Lung (tissue), 12 donors: Measurements from ENCODE around the gene TRIM66. TPM values are rescaled to one million over a fixed set of nuclear protein-coding genes. Genes with fewer than 3 reads are reported as not detected.

Source experiments
- ATAC-seq: fragments of 200-7000 bp; cut with Tn5 transposase; one replicate; pipeline ENCODE4 v1.9.1; 2020; ENCODE audit warnings: moderate number of reproducible peaks; ENCODE audit not compliant: insufficient read depth, low FRiP score
- DNase-seq, 3 donors: peaks; one replicate each; pipeline ENCODE4 v3.0.0-alpha.2; 2013 to 2017
- H3K27ac ChIP-seq, 2 donors: one replicate each; pipeline ENCODE4 v1.5.1; 2013; ENCODE audit warnings: mild to moderate bottlenecking in 2 of 2, moderate library complexity in 2 of 2, control low read depth in 1 of 2, inconsistent platforms in 1 of 2, low read depth in 1 of 2, low read length in 1 of 2
- H3K27me3 ChIP-seq, 3 donors: one replicate each; pipeline ENCODE4 v1.5.1; 2013; ENCODE audit warnings: low read length in 2 of 3; ENCODE audit not compliant: control insufficient read depth in 3 of 3, insufficient read depth in 3 of 3
- H3K36me3 ChIP-seq, 4 donors: one replicate each; pipeline ENCODE4 v1.5.1; 2013; ENCODE audit warnings: low read length in 4 of 4, mild to moderate bottlenecking in 1 of 4, moderate library complexity in 1 of 4; ENCODE audit not compliant: control insufficient read depth in 4 of 4, insufficient read depth in 4 of 4
- H3K4me1 ChIP-seq, 5 donors: one replicate each; pipeline ENCODE4 v1.5.1; 2013; ENCODE audit warnings: low read length in 5 of 5, mild to moderate bottlenecking in 2 of 5, moderate library complexity in 1 of 5; ENCODE audit not compliant: control insufficient read depth in 5 of 5, insufficient read depth in 5 of 5
- H3K4me3 ChIP-seq: one replicate; pipeline ENCODE4 v1.5.1; 2013; ENCODE audit warnings: mild to moderate bottlenecking, control low read depth, moderate library complexity
- H3K9ac ChIP-seq, 2 donors: one replicate each; pipeline ENCODE4 v1.5.1; 2013; ENCODE audit warnings: low read length in 2 of 2, control low read depth in 1 of 2; ENCODE audit not compliant: insufficient read depth in 1 of 2
- H3K9me3 ChIP-seq, 4 donors: one replicate each; pipeline ENCODE4 v1.5.1; 2013; ENCODE audit warnings: low read length in 3 of 4, mild to moderate bottlenecking in 1 of 4, moderate library complexity in 1 of 4; ENCODE audit not compliant: control insufficient read depth in 4 of 4, insufficient read depth in 3 of 4
- WGBS, 2 donors: extraction: QIAGEN DNeasy Blood & Tissue Kit; methylation state at CpG; one replicate each; pipeline ENCODE4 v1.1.7; 2013; 5-methylcytosine and 5-hydroxymethylcytosine counted together
- polyA plus RNA-seq, 2 donors: library from polyadenylated mRNA; stranded (reverse); fragments of 200-250 nt; gene quantifications; one replicate each; pipeline ENCODE4 v1.2.1, GENCODE V29; 2013
- total RNA-seq, 2 donors: library from RNA; depleted of rRNA in 1 of 2; stranded (reverse); fragments of >200 nt in 1 of 2; gene quantifications; one replicate each; pipeline ENCODE4 v1.2.1, GENCODE V29; 2014 to 2021
- TF ChIP-seq, protein P1 (sequence below): IDR thresholded peaks from 2 replicates; pipeline ENCODE4 v1.5.1; 2012; ENCODE audit warnings: mild to moderate bottlenecking; ENCODE audit errors: control extremely low read depth, extremely low read depth
- donor health status: control.
- donor health status: control.
- donor health status: Bipolar disorder and iron deficiency.
- donor health status: healthy.
- donor health status: DM: yes; HTN: yes; CAD: no.

TRIM66 gene
- total and polyA plus RNA-seq, 4 donors, result 2.0 to 23.9 (median 11.3) TPM

DNA sequence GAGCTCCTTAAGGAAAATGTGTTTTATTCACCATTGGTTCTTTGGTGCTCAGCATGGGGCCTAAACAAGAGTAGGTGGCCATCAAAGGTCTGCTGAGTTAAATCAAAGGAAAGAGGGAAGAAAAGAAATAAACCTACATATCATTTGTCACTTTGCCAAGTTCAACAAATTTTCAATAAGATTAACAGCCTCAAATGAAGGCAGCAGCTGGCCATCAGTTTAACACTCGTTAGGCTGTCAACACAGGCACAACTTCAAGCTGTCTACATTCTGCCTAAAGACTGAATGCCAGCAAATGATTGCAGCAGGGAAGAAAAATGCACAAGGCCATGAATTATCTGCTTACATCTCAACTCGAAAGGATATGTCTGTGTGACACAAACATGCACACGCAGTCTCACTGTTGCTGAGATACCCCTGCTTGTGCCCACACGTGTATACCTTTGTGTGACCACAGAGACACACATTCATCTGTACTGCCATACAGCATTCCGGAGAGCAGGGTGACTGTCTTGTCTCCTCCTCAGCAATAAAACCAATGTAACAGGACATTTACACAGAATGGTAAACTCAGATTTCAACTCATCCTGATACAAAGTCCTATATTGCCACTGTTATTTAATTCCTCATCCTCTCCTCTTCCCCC, 40.1 kb downstream of the TRIM66 start:
- peak; percentile 53 to 89 (median 78) for DNase-seq
- Histone ChIP-seq H3K4me1 (peaks cover 0 to 9% (median 7%) of the 10 kb centered on the region in 5 donors), H3K27ac (no peak overlapping the region), H3K9ac (no peak overlapping the region), H3K27me3 (no peaks in the 10 kb centered on the region), H3K36me3 (peaks cover 0 to 41% (median 18%) of the 10 kb centered on the region in 4 donors), H3K4me3 (no peak overlapping the region), H3K9me3 (no peaks in the 10 kb centered on the region)
- no peak for ATAC-seq
- 85 to 87% methylated on average over 5 of the region's 5 CpGs for WGBS, 2 donors
- TF ChIP-seq, protein P1, sequence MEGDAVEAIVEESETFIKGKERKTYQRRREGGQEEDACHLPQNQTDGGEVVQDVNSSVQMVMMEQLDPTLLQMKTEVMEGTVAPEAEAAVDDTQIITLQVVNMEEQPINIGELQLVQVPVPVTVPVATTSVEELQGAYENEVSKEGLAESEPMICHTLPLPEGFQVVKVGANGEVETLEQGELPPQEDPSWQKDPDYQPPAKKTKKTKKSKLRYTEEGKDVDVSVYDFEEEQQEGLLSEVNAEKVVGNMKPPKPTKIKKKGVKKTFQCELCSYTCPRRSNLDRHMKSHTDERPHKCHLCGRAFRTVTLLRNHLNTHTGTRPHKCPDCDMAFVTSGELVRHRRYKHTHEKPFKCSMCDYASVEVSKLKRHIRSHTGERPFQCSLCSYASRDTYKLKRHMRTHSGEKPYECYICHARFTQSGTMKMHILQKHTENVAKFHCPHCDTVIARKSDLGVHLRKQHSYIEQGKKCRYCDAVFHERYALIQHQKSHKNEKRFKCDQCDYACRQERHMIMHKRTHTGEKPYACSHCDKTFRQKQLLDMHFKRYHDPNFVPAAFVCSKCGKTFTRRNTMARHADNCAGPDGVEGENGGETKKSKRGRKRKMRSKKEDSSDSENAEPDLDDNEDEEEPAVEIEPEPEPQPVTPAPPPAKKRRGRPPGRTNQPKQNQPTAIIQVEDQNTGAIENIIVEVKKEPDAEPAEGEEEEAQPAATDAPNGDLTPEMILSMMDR, result no peak

DNA sequence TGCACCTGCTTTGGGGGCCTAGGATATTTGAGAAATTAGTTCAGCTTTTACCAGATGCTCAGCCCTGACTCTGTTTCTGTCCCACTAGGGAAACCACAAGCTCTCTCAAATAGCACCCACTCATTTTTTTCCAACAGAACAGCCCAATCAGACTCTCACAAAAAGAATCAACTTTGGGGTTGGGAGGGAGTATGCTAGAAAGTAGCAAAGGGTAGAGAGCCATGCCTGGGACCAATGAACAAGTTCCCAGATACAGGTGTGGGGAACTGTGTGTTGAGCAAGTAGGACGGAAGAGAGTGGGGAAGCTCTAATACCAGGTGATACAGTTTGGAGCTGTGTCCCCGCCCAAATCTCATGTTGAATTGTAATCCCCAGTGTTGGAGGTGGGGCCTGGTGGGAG, 41.1 kb downstream of the TRIM66 start:
- peaks cover 0 to 9% (median 7%) of the 10 kb centered on the region in 5 donors for H3K4me1 ChIP-seq
- H3K9ac ChIP-seq, result no peak overlapping the region
- H3K36me3 ChIP-seq, result peaks cover 2 to 38% (median 15%) of the 10 kb centered on the region in 4 donors
- ATAC-seq (no peak), DNase-seq (no peak)
- H3K9me3 ChIP-seq, result no peaks in the 10 kb centered on the region
- WGBS, 2 donors, result 90 to 100% methylated on average over 2 of the region's 2 CpGs
- TF ChIP-seq, protein P1, result no peak
- no peak overlapping the region for H3K4me3 ChIP-seq
- no peaks in the 10 kb centered on the region for H3K27me3 ChIP-seq
- H3K27ac ChIP-seq, result no peak overlapping the region

DNA sequence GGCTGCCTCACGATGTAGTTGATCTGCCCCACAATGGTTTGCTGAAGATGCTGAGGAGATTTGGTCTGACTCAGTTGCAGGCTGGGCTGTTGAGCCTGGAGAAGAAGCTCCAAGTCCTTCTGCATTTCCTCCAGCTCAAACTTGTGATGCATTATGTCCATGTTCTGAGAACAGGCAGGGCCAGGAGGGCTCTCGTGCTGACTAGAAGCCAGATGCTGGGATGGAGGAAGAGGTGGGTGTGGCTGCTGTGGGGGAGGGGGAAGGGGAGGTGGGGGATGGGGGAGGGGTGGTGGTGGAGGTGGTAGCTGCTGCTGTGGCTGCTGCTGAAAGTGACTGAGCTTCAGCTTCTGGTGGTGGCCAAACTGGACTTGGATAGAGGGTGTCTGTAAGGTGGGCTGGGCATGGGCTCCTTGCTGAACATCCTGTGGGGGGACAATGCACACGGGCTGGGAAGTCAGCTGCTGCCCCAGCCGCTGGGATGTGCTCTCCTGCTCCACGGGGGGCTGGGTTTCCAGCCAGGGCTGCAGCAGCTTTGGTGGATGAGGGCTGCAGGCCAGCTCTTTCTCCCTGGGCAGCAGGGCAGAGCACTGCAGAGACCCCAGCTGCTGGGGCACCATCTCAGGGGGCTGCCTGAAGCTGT, 42.1 kb downstream of the TRIM66 start:
- TF ChIP-seq, protein P1, result no peak
- no peak overlapping the region for H3K9ac ChIP-seq
- no peaks in the 10 kb centered on the region for H3K27me3 ChIP-seq
- DNase-seq (no peak), ATAC-seq (no peak)
- H3K4me1 ChIP-seq, result peaks cover 0 to 9% (median 7%) of the 10 kb centered on the region in 5 donors
- peaks cover 0 to 3% (median 1%) of the 10 kb centered on the region in 4 donors for H3K9me3 ChIP-seq
- no peak overlapping the region for H3K4me3 ChIP-seq
- 60 to 70% methylated on average over 5 of the region's 5 CpGs for WGBS, 2 donors
- H3K36me3 ChIP-seq, result peaks cover 0 to 33% (median 11%) of the 10 kb centered on the region in 4 donors
- no peak overlapping the region for H3K27ac ChIP-seq
